ENCODE results near the gene TSEN2. TPM values are rescaled to one million over a fixed set of nuclear protein-coding genes. Genes with fewer than 3 reads are reported as not detected.

Gene TSEN2
- total and polyA plus RNA-seq, 10 of the 15 experiments (the other 5 are each of a cell fraction or from before 2014, with no cell fraction given) = 17.7 to 32.3 (median 24.3) TPM

DNA sequence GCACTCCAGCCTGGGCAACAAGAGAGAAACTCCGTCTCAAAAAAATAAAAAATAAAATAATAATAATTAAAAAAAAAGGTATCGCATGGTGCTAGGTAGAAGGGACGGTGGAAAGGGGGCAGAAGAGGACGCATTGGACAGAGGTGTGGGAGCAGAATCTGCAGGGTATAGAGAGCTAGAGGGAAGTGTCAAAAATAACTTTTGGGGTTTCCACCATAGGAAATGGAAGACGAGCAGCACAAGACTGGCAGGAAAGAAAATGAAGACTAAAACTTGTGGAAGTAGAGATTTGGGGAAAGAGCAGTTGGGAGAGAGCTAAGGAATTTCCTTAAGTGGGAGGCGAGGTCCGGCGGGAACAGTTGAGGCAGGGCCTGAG is 72.0 kb downstream of the TSEN2 start:
- H3K27ac ChIP-seq (ENCODE audit: control insufficient read depth, insufficient read depth) = peak overlapping the region; percentile 89
- FAIRE-seq (no peak), ATAC-seq (no peak), DNase-seq (ENCODE audit: low read depth, low spot score) (no peak)
- SMC1A ChIA-PET (ENCODE audit: uncharacterized antibody, unreplicated experiment) = interaction anchor here (0.7 to 5.6 kb wide), 4 partner anchors 10 to 403 kb away, joined by 3 to 38 read pairs (median 6); partner anchors contain the start of genes MKRN2OS and RAF1
- peak overlapping the region; percentile 96 for H2AFZ ChIP-seq (ENCODE audit: control insufficient read depth, low read depth, low read length)
- 0 out of 2 replicates have a peak, but pooled peaks have one; percentile 9 for TF ChIP-seq NBN (IDR thresholded peaks at IDR 0.05)
- TF ChIP-seq, protein P1, sequence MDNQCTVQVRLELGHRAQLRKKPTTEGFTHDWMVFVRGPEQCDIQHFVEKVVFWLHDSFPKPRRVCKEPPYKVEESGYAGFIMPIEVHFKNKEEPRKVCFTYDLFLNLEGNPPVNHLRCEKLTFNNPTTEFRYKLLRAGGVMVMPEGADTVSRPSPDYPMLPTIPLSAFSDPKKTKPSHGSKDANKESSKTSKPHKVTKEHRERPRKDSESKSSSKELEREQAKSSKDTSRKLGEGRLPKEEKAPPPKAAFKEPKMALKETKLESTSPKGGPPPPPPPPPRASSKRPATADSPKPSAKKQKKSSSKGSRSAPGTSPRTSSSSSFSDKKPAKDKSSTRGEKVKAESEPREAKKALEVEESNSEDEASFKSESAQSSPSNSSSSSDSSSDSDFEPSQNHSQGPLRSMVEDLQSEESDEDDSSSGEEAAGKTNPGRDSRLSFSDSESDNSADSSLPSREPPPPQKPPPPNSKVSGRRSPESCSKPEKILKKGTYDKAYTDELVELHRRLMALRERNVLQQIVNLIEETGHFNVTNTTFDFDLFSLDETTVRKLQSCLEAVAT (IDR thresholded peaks at IDR 0.05) = 0 out of 2 replicates have a peak, but pooled peaks have one; percentile 7
- no peak for TF ChIP-seq WRNIP1 (IDR thresholded peaks at IDR 0.05; ENCODE audit: borderline replicate concordance, low read depth, low read length)
- no peaks in the 10 kb centered on the region for H3K36me3 ChIP-seq (ENCODE audit: control insufficient read depth in 2 of 2, insufficient read depth in 2 of 2, low read length in 1 of 2)
- H3K79me2 ChIP-seq (ENCODE audit: control insufficient read depth, insufficient read depth, low read length) = peaks cover 46% of the 10 kb centered on the region
- 2% methylated on average over 8 of the region's 8 CpGs for WGBS (ENCODE audit: insufficient coverage, insufficient replicate concordance, low lambda C conversion rate, missing lambda C conversion rate)
- CTCF ChIA-PET = interaction anchor here (0.5 to 1.5 kb wide), 3 partner anchors 11 to 72 kb away, joined by 3 to 4 read pairs (median 3); partner anchors contain the start of gene TSEN2
- no peaks in the 10 kb centered on the region for H4K20me1 ChIP-seq (ENCODE audit: control insufficient read depth, insufficient read depth)
- H3K27me3 ChIP-seq (replicated peaks in 1 of 2; ENCODE audit: control insufficient read depth in 2 of 2, insufficient read depth in 2 of 2, low read length in 1 of 2) = no peaks in the 10 kb centered on the region
- H3K4me1 ChIP-seq (ENCODE audit: control insufficient read depth, insufficient read depth, low read length) = peaks cover 16% of the 10 kb centered on the region
- POLR2A ChIA-PET = interaction anchor here (0.6 to 1.2 kb wide), 2 partner anchors 10 to 72 kb away, joined by 3 to 7 read pairs; partner anchors contain the start of gene TSEN2
- RAD21 ChIA-PET (ENCODE audit: unreplicated experiment) = interaction anchor here (1.0 kb wide), 3 partner anchors 71 to 103 kb away, joined by 3 to 4 read pairs (median 3); partner anchors contain the start of gene TSEN2
- in situ Hi-C loops (cut with MboI) (no loop called here), intact Hi-C loops (cut with micrococcal nuclease; ENCODE audit: unreplicated experiment) (loop anchor here (2.0 to 5.0 kb wide), 4 partner anchors 72 to 419 kb away; partner anchors contain the start of genes RPL32 and TSEN2)
- H3K9me3 ChIP-seq (replicated peaks; ENCODE audit: control insufficient read depth, insufficient read depth, low read length) = no peaks in the 10 kb centered on the region
- H3K4me2 ChIP-seq (ENCODE audit: control insufficient read depth, insufficient read depth) = peak overlapping the region; percentile 41
- peak overlapping the region; percentile 95 for H3K4me3 ChIP-seq
- H3K9ac ChIP-seq (ENCODE audit: control insufficient read depth, insufficient read depth, low read length) = peak overlapping the region; percentile 80
- BruUV-seq (replicated peaks) = TSS peak; percentile 79
